Transverse colon (tissue), 4 donors: ENCODE data around the gene SYK. TPM values are rescaled to one million over a fixed set of nuclear protein-coding genes. Genes with fewer than 3 reads are reported as not detected.
"Not testable (repeated sequence)": the region's sequence is repeated elsewhere in the genome, so short reads cannot be mapped to it uniquely, and the experiment has no call there.

Experiments
- DNase-seq: peaks from one replicate; pipeline ENCODE4 v3.0.0-alpha.2; 2019
- H3K27ac ChIP-seq, 4 donors: fragments of 200-600 bp; sonication (generic); 2 replicates each; pipeline ENCODE4 v1.5.1; 2016 to 2018; ENCODE audit warnings: inconsistent platforms in 4 of 4
- H3K27me3 ChIP-seq: fragments of 200-600 bp; sonication (generic); 2 replicates; pipeline ENCODE4 v1.5.1; 2017; ENCODE audit warnings: inconsistent platforms
- H3K36me3 ChIP-seq, 4 donors: fragments of 200-600 bp; sonication (generic); 2 replicates each; pipeline ENCODE4 v1.5.1; 2017 to 2019; ENCODE audit warnings: inconsistent platforms in 4 of 4
- H3K4me1 ChIP-seq, 4 donors: fragments of 200-600 bp; sonication (generic); 2 replicates each; pipeline ENCODE4 v1.5.1; 2017 to 2020; ENCODE audit warnings: inconsistent platforms in 4 of 4
- H3K4me3 ChIP-seq, 4 donors: fragments of 200-600 bp; sonication (generic); 1 replicate in 1 of 4; 2 replicates in 3 of 4; pipeline versions ENCODE4 v1.5.1 to v1.6.1; 2017 to 2019; ENCODE audit warnings: inconsistent platforms in 4 of 4
- H3K9me3 ChIP-seq, 2 donors: fragments of 200-600 bp; sonication (generic); 2 replicates each; pipeline ENCODE4 v1.5.1; 2017 to 2019; ENCODE audit warnings: inconsistent platforms in 2 of 2
- EP300 ChIP-seq: sonication (generic); formaldehyde crosslinking; IDR thresholded peaks from one replicate; pipeline ENCODE4 v1.6.1; 2017; ENCODE audit warnings: antibody characterized with exemption, low read depth
- POLR2A ChIP-seq: fragments of 450-650 bp; IDR thresholded peaks from one replicate; pipeline ENCODE4 v1.6.1; 2016; ENCODE audit warnings: antibody characterized with exemption, mild to moderate bottlenecking, moderate library complexity
- POLR2AphosphoS5 ChIP-seq, 3 donors: sonication (generic); formaldehyde crosslinking; IDR thresholded peaks; one replicate each; pipeline ENCODE4 v1.6.1; 2016; ENCODE audit warnings: antibody characterized with exemption in 3 of 3
- WGBS, 2 donors: methylation state at CpG; one replicate each; pipeline ENCODE4 v1.1.5; 2018; ENCODE audit warnings: low coverage in 1 of 2; 5-methylcytosine and 5-hydroxymethylcytosine counted together
- in situ Hi-C, 4 donors: fragments of 200-750 bp; cut with MboI; loops; one replicate each; pipeline versions ENCODE4 v1.15.0 to v1.15.1; 2017; ENCODE audit warnings: low sequenced_read_pairs in 3 of 4, low pct_ligation_motif_present in 1 of 4, low pct_unique_long_range_greater_than_20kb in 1 of 4
- intact Hi-C: fragments of 100-400 bp; cut with DNase I; formaldehyde crosslinking; loops from one replicate; pipeline ENCODE4 v1.15.1; 2023; ENCODE audit warnings: low total_unique reads
- total RNA-seq, 4 donors: library from RNA; depleted of rRNA; stranded (reverse); fragments of >200 nt; gene quantifications; one replicate each; pipeline ENCODE4 v1.1.0, GENCODE V29; 2016
- TF ChIP-seq, protein P1 (sequence below), 5 experiments: fragments of 200-600 bp in 3 of 5; fragments of 450-650 bp in 2 of 5; sonication (generic) in 3 of 5; IDR thresholded peaks; 1 replicate in 2 of 5; 2 replicates in 3 of 5; pipeline ENCODE4 v1.5.1; 2016 to 2017; ENCODE audit warnings: antibody characterized with exemption in 5 of 5, inconsistent platforms in 3 of 5, mild to moderate bottlenecking in 2 of 5, moderate library complexity in 1 of 5

SYK gene
- total RNA-seq, result 100 to 1,000 TPM in 1 of 4 donors, 10 to 100 TPM in 3; 32.2 to 534 (median 34.3) TPM

DNA sequence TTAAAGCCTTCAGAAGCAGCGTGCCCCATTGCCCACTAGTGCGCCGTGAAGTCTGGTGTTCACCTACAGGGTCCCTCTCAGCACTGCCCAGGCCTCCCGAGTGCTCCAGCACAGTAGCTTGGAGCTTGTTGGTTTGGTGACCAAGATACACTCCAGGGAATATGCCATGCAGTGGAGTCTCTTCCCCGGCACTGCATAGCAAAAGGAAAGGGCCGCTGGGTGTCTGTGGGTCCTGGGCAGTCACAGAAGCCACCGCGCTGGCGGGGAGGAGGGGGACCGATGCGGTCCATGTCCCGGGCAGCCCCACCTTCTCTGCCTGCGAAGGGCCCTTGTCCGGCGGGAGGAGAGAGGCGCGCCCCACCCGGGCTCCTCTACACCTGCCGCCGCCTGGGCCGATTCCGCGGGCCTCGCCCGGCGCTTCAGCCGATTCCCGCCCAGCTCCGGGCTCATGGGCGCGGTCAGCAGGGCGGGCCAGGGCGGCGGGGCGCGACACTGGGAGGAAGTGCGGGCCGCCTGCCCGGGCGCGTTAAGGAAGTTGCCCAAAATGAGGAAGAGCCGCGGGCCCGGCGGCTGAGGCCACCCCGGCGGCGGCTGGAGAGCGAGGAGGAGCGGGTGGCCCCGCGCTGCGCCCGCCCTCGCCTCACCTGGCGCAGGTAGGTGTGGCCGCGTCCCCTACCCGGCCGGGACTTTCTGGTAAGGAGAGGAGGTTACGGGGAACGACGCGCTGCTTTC lies at the start of gene SYK:
Gene SYK, plus strand, starts transcription at position 579 of the 732 bp plus-strand sequence. CDS start 42,080 bp downstream, outside the sequence.
- Histone ChIP-seq H3K4me3 (peak within 1 kb of the TSS; percentile 35 to 55 (median 49)), H3K4me1 (peaks cover 4 to 43% (median 8%) of the 10 kb centered on the region in 4 donors), H3K9me3 (no peaks in the 10 kb centered on the region), H3K36me3 (no peaks in the 10 kb centered on the region), H3K27ac (peak within 1 kb of the TSS; percentile 81 to 89 (median 88)), H3K27me3 (peaks cover 15% of the 10 kb centered on the region)
- intact Hi-C loops, result no loop called here
- TF ChIP-seq POLR2A (peak; percentile 87), EP300 (no peak), POLR2AphosphoS5 (IDR thresholded peaks at IDR 0.05) (peak; percentile 33 to 85 (median 85))
- TF ChIP-seq, protein P1, sequence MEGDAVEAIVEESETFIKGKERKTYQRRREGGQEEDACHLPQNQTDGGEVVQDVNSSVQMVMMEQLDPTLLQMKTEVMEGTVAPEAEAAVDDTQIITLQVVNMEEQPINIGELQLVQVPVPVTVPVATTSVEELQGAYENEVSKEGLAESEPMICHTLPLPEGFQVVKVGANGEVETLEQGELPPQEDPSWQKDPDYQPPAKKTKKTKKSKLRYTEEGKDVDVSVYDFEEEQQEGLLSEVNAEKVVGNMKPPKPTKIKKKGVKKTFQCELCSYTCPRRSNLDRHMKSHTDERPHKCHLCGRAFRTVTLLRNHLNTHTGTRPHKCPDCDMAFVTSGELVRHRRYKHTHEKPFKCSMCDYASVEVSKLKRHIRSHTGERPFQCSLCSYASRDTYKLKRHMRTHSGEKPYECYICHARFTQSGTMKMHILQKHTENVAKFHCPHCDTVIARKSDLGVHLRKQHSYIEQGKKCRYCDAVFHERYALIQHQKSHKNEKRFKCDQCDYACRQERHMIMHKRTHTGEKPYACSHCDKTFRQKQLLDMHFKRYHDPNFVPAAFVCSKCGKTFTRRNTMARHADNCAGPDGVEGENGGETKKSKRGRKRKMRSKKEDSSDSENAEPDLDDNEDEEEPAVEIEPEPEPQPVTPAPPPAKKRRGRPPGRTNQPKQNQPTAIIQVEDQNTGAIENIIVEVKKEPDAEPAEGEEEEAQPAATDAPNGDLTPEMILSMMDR (IDR thresholded peaks at IDR 0.05), result no peak
- peak; percentile 87 for DNase-seq
- in situ Hi-C loops, result no loop called here
- WGBS, 2 donors, result 5% methylated on average over 40 of the region's 64 CpGs; no CpG with 5 or more reads in 1 of the 2 donors

GRCh38 chr9:90755514-90756371 lies 45.9 kb upstream of the SYK start:
- TF ChIP-seq, protein P1 (IDR thresholded peaks at IDR 0.05), result peak; percentile 40 to 58 (median 50)
- peak in 1 of 3 donors; percentile 23 for TF ChIP-seq POLR2AphosphoS5 (IDR thresholded peaks at IDR 0.05)
- intact Hi-C loops, result not testable (repeated sequence)
- peak; percentile 61 for DNase-seq

DNA sequence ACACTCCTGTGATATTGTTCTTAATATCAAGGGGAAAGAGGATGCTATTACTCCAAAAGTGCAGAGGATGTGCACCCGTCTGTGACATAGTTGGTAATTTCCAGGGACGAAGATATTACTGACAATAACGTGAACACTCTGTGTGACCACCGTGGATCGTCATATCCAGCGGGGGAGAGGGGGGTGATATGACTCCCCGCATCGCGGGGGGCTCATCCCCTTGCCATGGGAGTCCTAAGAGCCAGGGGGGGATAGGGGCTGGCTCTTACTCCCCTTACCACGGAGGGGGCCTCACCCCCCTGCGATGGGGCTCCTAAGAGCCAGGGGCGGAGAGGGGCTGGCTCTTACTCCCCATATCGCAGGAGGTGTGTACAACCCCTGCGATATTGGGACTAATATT lies 41.0 kb upstream of the SYK start:
- H3K36me3 ChIP-seq, DNase-seq, H3K9me3 ChIP-seq, H3K4me1 ChIP-seq, H3K27me3 ChIP-seq, H3K4me3 ChIP-seq, H3K27ac ChIP-seq, intact Hi-C loops: not testable (repeated sequence)
- WGBS, 2 donors, result 69% methylated on average over 11 of the region's 14 CpGs; no CpG with 5 or more reads in 1 of the 2 donors
- in situ Hi-C loops, result loop anchor here (10.0 to 25.0 kb wide), 5 partner anchors 102 to 1173 kb away; no protein-coding TSS in a partner anchor

More at GRCh38 chr9:90755514-90756371, 45.9 kb upstream of the SYK start:
- in situ Hi-C loops, result loop anchor here in 3 of 4 donors (25.0 kb wide), 4 partner anchors 107 to 1168 kb away; no protein-coding TSS in a partner anchor
- not testable (repeated sequence) for H3K27ac ChIP-seq, H3K9me3 ChIP-seq, H3K27me3 ChIP-seq, H3K36me3 ChIP-seq, H3K4me1 ChIP-seq, H3K4me3 ChIP-seq
- 0 to 49% methylated on average over 4 to 13 of the region's 13 CpGs for WGBS, 2 donors

GRCh38 chr9:90766731-90767130 lies 34.9 kb upstream of the SYK start:
- Histone ChIP-seq H3K4me1 (no peaks in the 10 kb centered on the region), H3K36me3 (no peaks in the 10 kb centered on the region), H3K27ac (no peak overlapping the region), H3K4me3 (no peak overlapping the region), H3K27me3 (no peaks in the 10 kb centered on the region), H3K9me3 (peaks cover 6 to 10% of the 10 kb centered on the region in 2 donors)
- intact Hi-C loops, result no loop called here
- TF ChIP-seq POLR2AphosphoS5 (IDR thresholded peaks at IDR 0.05) (no peak), POLR2A (no peak), EP300 (no peak)
- TF ChIP-seq, protein P1 (IDR thresholded peaks at IDR 0.05), result no peak
- DNase-seq, result no peak
- in situ Hi-C loops, result loop anchor here (10.0 to 25.0 kb wide), 5 partner anchors 96 to 1179 kb away; no protein-coding TSS in a partner anchor
